Liver (tissue), 9 donors: ENCODE results near the gene MN1. TPM values are rescaled to one million over a fixed set of nuclear protein-coding genes. Genes with fewer than 3 reads are reported as not detected.

Source experiments
- DNase-seq: peaks from one replicate; pipeline ENCODE4 v3.0.0-alpha.2; 2017; ENCODE audit warnings: low spot score
- H3K27ac ChIP-seq, 2 donors: one replicate each; pipeline ENCODE4 v1.7.0; 2013; ENCODE audit warnings: inconsistent platforms in 2 of 2, low read length in 2 of 2, control low read depth in 1 of 2, low read depth in 1 of 2, mild to moderate bottlenecking in 1 of 2
- H3K27me3 ChIP-seq, 4 donors: one replicate each; pipeline versions ENCODE4 v1.6.1 to v1.7.0; 2013; ENCODE audit warnings: low read length in 3 of 4, inconsistent platforms in 1 of 4, mild to moderate bottlenecking in 1 of 4, moderate library complexity in 1 of 4; ENCODE audit not compliant: control insufficient read depth in 4 of 4, insufficient read depth in 4 of 4
- H3K36me3 ChIP-seq, 4 donors: one replicate each; pipeline versions ENCODE4 v1.6.1 to v1.7.0; 2013; ENCODE audit warnings: low read length in 3 of 4, mild to moderate bottlenecking in 3 of 4, low read depth in 1 of 4, moderate library complexity in 1 of 4; ENCODE audit not compliant: control insufficient read depth in 4 of 4, insufficient read depth in 3 of 4
- H3K4me1 ChIP-seq, 4 donors: one replicate each; pipeline versions ENCODE4 v1.6.1 to v1.7.0; 2013; ENCODE audit warnings: low read length in 3 of 4, mild to moderate bottlenecking in 3 of 4, moderate library complexity in 1 of 4; ENCODE audit not compliant: control insufficient read depth in 4 of 4, insufficient read depth in 4 of 4
- H3K4me3 ChIP-seq, 3 donors: one replicate each; pipeline versions ENCODE4 v1.6.1 to v1.7.0; 2013; ENCODE audit warnings: low read length in 3 of 3, control low read depth in 1 of 3, low read depth in 1 of 3, mild to moderate bottlenecking in 1 of 3
- H3K9ac ChIP-seq, 2 donors: one replicate each; pipeline ENCODE4 v1.7.0; 2013; ENCODE audit warnings: low read length in 2 of 2, mild to moderate bottlenecking in 2 of 2, moderate library complexity in 2 of 2, control low read depth in 1 of 2, low read depth in 1 of 2
- H3K9me3 ChIP-seq, 4 donors: one replicate each; pipeline versions ENCODE4 v1.6.1 to v1.7.0; 2013; ENCODE audit warnings: low read length in 3 of 4; ENCODE audit not compliant: control insufficient read depth in 4 of 4
- ATF3 ChIP-seq: IDR thresholded peaks from 2 replicates; pipeline ENCODE4 v1.6.1; 2016; ENCODE audit warnings: antibody characterized with exemption
- CTCF ChIP-seq: fragments of 150-350 bp; IDR thresholded peaks from 2 replicates; pipeline ENCODE4 v1.5.1; 2017; ENCODE audit warnings: improper control_type of control experiment, low read depth, low read length; ENCODE audit not compliant: missing input control
- EGR1 ChIP-seq, 2 donors: IDR thresholded peaks; 2 replicates each; pipeline ENCODE4 v1.6.1; 2016 to 2018; ENCODE audit warnings: antibody characterized with exemption in 2 of 2, low read depth in 2 of 2
- FOXA1 ChIP-seq: IDR thresholded peaks from 2 replicates; pipeline ENCODE4 v1.6.1; 2016; ENCODE audit warnings: antibody characterized with exemption
- FOXA2 ChIP-seq: IDR thresholded peaks from 2 replicates; pipeline ENCODE4 v1.6.1; 2016; ENCODE audit warnings: antibody characterized with exemption
- GABPA ChIP-seq, 2 donors: IDR thresholded peaks in 1 of 2; conservative IDR thresholded peaks in 1 of 2; 2 replicates each; pipeline ENCODE4 v1.6.1; 2016; ENCODE audit warnings: antibody characterized with exemption in 2 of 2, mild to moderate bottlenecking in 1 of 2, moderate library complexity in 1 of 2
- HNF4A ChIP-seq, 2 donors: conservative IDR thresholded peaks; 2 replicates each; pipeline ENCODE4 v1.6.1; 2016; ENCODE audit warnings: antibody characterized with exemption in 2 of 2, mild to moderate bottlenecking in 2 of 2
- HNF4G ChIP-seq: IDR thresholded peaks from 2 replicates; pipeline ENCODE4 v1.6.1; 2016; ENCODE audit warnings: antibody characterized with exemption
- NR2F2 ChIP-seq: IDR thresholded peaks from 2 replicates; pipeline ENCODE4 v1.6.1; 2016; ENCODE audit warnings: antibody characterized with exemption
- RAD21 ChIP-seq, 2 donors: IDR thresholded peaks; 2 replicates each; pipeline ENCODE4 v1.6.1; 2016; ENCODE audit warnings: antibody characterized with exemption in 2 of 2, mild to moderate bottlenecking in 2 of 2
- REST ChIP-seq: IDR thresholded peaks from 2 replicates; pipeline ENCODE4 v1.6.1; 2016; ENCODE audit warnings: antibody characterized with exemption, mild to moderate bottlenecking
- RXRA ChIP-seq, 2 donors: IDR thresholded peaks; 2 replicates each; pipeline ENCODE4 v1.6.1; 2017 to 2018; ENCODE audit warnings: antibody characterized with exemption in 2 of 2, mild to moderate bottlenecking in 1 of 2
- SP1 ChIP-seq: IDR thresholded peaks from 2 replicates; pipeline ENCODE4 v1.6.1; 2018; ENCODE audit warnings: antibody characterized with exemption, mild to moderate bottlenecking
- TAF1 ChIP-seq: conservative IDR thresholded peaks from 2 replicates; pipeline ENCODE4 v1.6.1; 2016; ENCODE audit warnings: antibody characterized with exemption, mild to moderate bottlenecking
- YY1 ChIP-seq: IDR thresholded peaks from 2 replicates; pipeline ENCODE4 v1.6.1; 2016; ENCODE audit warnings: antibody characterized with exemption, mild to moderate bottlenecking
- ZBTB33 ChIP-seq: IDR thresholded peaks from 2 replicates; pipeline ENCODE4 v1.6.1; 2016; ENCODE audit warnings: antibody characterized with exemption
- WGBS: extraction: QIAGEN DNeasy Blood & Tissue Kit; methylation state at CpG from one replicate; pipeline ENCODE4 v1.1.7; 2013; 5-methylcytosine and 5-hydroxymethylcytosine counted together
- polyA plus RNA-seq, 2 donors: library from polyadenylated mRNA; stranded (reverse) in 1 of 2; unstranded in 1 of 2; fragments of 200-250 nt in 1 of 2; fragments of >200 nt in 1 of 2; fragmentation: Nextera tagmentation in 1 of 2; extraction: Ambion mirVana in 1 of 2; gene quantifications; one replicate each; pipeline versions ENCODE4 v1.2.1 to v1.2.3, GENCODE V29; 2013 to 2015
- total RNA-seq, 2 donors: library from RNA; depleted of rRNA; stranded (reverse); fragments of >200 nt; gene quantifications; one replicate each; pipeline ENCODE4 v1.2.3, GENCODE V29; 2014
- donor health status: healthy.
- donor health status: healthy.
- donor health status: healthy.
- donor health status: healthy.
- donor health status: healthy.

The MN1 gene
- total and polyA plus RNA-seq, 4 donors, result 0.10 to 0.33 (median 0.21) TPM

- Histone ChIP-seq H3K9ac (no peak overlapping the region), H3K36me3 (no peaks in the 10 kb centered on the region), H3K27me3 (no peaks in the 10 kb centered on the region), H3K9me3 (no peaks in the 10 kb centered on the region), H3K4me1 (no peaks in the 10 kb centered on the region), H3K4me3 (no peak overlapping the region), H3K27ac (no peak overlapping the region)
- DNase-seq, result no peak
- TF ChIP-seq CTCF (no peak), REST (no peak), SP1 (no peak), ATF3 (no peak), TAF1 (no peak), NR2F2 (no peak), GABPA (IDR thresholded peaks at IDR 0.05 in 1 of 2, conservative IDR thresholded peaks at IDR 0.05 in 1 of 2) (no peak), FOXA1 (no peak), YY1 (no peak), ZBTB33 (no peak), HNF4G (no peak), HNF4A (conservative IDR thresholded peaks at IDR 0.05) (no peak), RXRA (IDR thresholded peaks at IDR 0.05) (no peak)
- WGBS, result 95% methylated on average over 2 of the region's 2 CpGs
Measured at GRCh38 chr22:27833803-27834202, 32.2 kb upstream of the MN1 start.

GRCh38 chr22:27832606-27833005 is 31.1 kb upstream of the MN1 start:
- Histone ChIP-seq H3K27ac (no peak overlapping the region), H3K9me3 (no peaks in the 10 kb centered on the region), H3K36me3 (no peaks in the 10 kb centered on the region), H3K4me3 (no peak overlapping the region), H3K9ac (no peak overlapping the region), H3K27me3 (no peaks in the 10 kb centered on the region), H3K4me1 (no peaks in the 10 kb centered on the region)
- DNase-seq, result no peak
- 93% methylated on average over 7 of the region's 7 CpGs for WGBS
- TF ChIP-seq RXRA (IDR thresholded peaks at IDR 0.05) (no peak), ZBTB33 (no peak), FOXA2 (no peak), FOXA1 (no peak), CTCF (no peak), YY1 (no peak), SP1 (no peak), RAD21 (IDR thresholded peaks at IDR 0.05) (no peak), HNF4G (no peak), REST (no peak), TAF1 (no peak), EGR1 (IDR thresholded peaks at IDR 0.05; ENCODE audit: low read depth in 2 of 2) (no peak), HNF4A (conservative IDR thresholded peaks at IDR 0.05) (no peak)
